Measurements from ENCODE around the gene THADA. TPM values are rescaled to one million over a fixed set of nuclear protein-coding genes. Genes with fewer than 3 reads are reported as not detected.

The THADA gene
- total RNA-seq, 1 experiment from 2014 or later = 20.1 TPM

DNA sequence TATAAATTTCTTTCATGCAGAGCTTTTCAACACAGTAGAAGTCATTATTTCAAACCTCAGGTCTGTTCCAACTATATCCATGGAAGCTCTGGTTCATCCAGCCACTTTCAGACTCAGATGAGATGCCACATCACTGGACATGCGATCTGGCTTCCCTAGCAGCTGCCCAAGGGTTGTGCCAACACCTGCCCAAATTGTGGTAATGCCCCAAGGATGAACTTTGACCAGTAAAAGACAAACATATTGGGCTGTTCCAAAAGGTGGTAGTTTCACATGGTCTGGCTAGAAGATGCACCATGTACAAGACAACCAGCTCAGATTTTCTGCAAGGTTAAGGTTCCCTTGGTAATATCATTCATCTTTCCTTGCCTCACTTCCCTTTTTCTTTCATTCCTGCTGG, 101.9 kb downstream of the THADA start:
- Mint-ChIP-seq H3K4me3 (no peak overlapping the region), H3K27me3 (ENCODE audit: low read depth) (no peaks in the 10 kb centered on the region), H3K36me3 (ENCODE audit: insufficient read depth in 1 of 3, low read depth in 3 of 3) (peaks cover 7 to 13% (median 9%) of the 10 kb centered on the region in 3 experiments; a peak in 4 of 7 replicates), H3K9me3 (no peaks in the 10 kb centered on the region), H3K4me1 (peaks cover 20 to 24% of the 10 kb centered on the region in 2 experiments), H3K27ac (no peak overlapping the region)
- H3K9me3 ChIP-seq (ENCODE audit: control insufficient read depth, low read depth, low read length) = no peaks in the 10 kb centered on the region
- DNase-seq = no peak
- WGBS (ENCODE audit: extremely low coverage, insufficient read length, low lambda C conversion rate) = no CpG with 5 or more reads among the region's 1 CpG
- TF ChIP-seq, protein P1, sequence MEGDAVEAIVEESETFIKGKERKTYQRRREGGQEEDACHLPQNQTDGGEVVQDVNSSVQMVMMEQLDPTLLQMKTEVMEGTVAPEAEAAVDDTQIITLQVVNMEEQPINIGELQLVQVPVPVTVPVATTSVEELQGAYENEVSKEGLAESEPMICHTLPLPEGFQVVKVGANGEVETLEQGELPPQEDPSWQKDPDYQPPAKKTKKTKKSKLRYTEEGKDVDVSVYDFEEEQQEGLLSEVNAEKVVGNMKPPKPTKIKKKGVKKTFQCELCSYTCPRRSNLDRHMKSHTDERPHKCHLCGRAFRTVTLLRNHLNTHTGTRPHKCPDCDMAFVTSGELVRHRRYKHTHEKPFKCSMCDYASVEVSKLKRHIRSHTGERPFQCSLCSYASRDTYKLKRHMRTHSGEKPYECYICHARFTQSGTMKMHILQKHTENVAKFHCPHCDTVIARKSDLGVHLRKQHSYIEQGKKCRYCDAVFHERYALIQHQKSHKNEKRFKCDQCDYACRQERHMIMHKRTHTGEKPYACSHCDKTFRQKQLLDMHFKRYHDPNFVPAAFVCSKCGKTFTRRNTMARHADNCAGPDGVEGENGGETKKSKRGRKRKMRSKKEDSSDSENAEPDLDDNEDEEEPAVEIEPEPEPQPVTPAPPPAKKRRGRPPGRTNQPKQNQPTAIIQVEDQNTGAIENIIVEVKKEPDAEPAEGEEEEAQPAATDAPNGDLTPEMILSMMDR (conservative IDR thresholded peaks at IDR 0.05) = no peak
- no peak overlapping the region for H3K27ac ChIP-seq (ENCODE audit: insufficient read length, low read depth, low read length)
- no peaks in the 10 kb centered on the region for H3K27me3 ChIP-seq (ENCODE audit: insufficient read depth, low read length)
- H2BK5ac ChIP-seq (ENCODE audit: insufficient read length, low read length) = no peak overlapping the region
- no peak overlapping the region for H2BK15ac ChIP-seq (ENCODE audit: low read depth, low read length)
- no peak overlapping the region for H4K5ac ChIP-seq (ENCODE audit: insufficient read length, low read depth, low read length)
- no peak overlapping the region for H3K9ac ChIP-seq (ENCODE audit: extremely low read depth, insufficient read length, low read length)
- H3K79me2 ChIP-seq (ENCODE audit: insufficient read depth, low read length) = no peaks in the 10 kb centered on the region
- no peak overlapping the region for H4K8ac ChIP-seq (replicated peaks; ENCODE audit: insufficient read length, low read depth, low read length)
- no peak overlapping the region for H2BK20ac ChIP-seq (ENCODE audit: low read depth, low read length, poor library complexity, severe bottlenecking)
- no peaks in the 10 kb centered on the region for H3K23me2 ChIP-seq (ENCODE audit: insufficient read length, low read depth, low read length, poor library complexity, severe bottlenecking)
- H3K4ac ChIP-seq (ENCODE audit: low read depth, low read length) = no peak overlapping the region
- H3T11ph ChIP-seq (ENCODE audit: low read length) = no peak overlapping the region
- H3K23ac ChIP-seq (ENCODE audit: insufficient read length, low read depth, low read length) = no peak overlapping the region
- no peak overlapping the region for H2BK120ac ChIP-seq (ENCODE audit: low read depth, low read length, poor library complexity, severe bottlenecking)
- H4K20me1 ChIP-seq (ENCODE audit: control insufficient read depth, insufficient read depth, insufficient read length) = no peaks in the 10 kb centered on the region
- H3K56ac ChIP-seq (ENCODE audit: insufficient read length, low read depth, low read length) = no peak overlapping the region
- no peak overlapping the region for H2AK5ac ChIP-seq (ENCODE audit: insufficient read length, low read length)
- no peak overlapping the region for H2BK12ac ChIP-seq (ENCODE audit: insufficient read length, low read depth, low read length)
- no peak overlapping the region for H4K91ac ChIP-seq (ENCODE audit: insufficient read length, low read depth, low read length)
- no peak overlapping the region for H3K4me2 ChIP-seq (ENCODE audit: insufficient read depth, insufficient read length, low read length)
- no peak overlapping the region for H3K14ac ChIP-seq (ENCODE audit: insufficient read depth, low read length)
- H3K4me1 ChIP-seq (ENCODE audit: insufficient read depth, low read length) = no peaks in the 10 kb centered on the region
- no peak overlapping the region for H2AFZ ChIP-seq (ENCODE audit: low read length)
- no peaks in the 10 kb centered on the region for H3K79me1 ChIP-seq (ENCODE audit: insufficient read depth, low read depth, low read length, poor library complexity, severe bottlenecking)
- no peak overlapping the region for H3K18ac ChIP-seq (ENCODE audit: insufficient read length, low read depth, low read length)

All from H9 (cell line).